ENCODE measurements around the gene ZNF396.

The ZNF396 gene

DNA sequence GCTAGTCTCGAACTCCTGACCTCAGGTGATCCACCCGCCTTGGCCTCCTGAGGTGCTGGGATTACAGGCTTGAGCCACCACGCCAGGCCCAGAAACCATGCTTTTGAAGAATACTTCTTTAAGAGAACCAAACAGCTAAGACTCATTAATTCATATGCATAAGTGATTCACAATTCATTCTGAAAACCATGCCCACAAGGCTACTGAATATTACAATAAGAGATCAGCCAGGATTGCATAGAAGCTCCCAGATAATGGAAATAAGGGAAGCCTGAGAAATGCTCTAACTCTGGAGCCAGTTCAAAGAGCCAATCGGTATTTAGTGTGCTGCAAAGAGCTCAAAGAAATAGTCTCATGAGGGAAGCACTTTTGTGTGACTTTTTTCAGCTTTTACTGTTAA is 2.4 kb downstream of the ZNF396 start:
- intact Hi-C loops (cut with DNase I; ENCODE audit: low total_unique reads), result no loop called here
- Histone ChIP-seq H3K36me3 (peaks cover 0 to 3% (median 0%) of the 10 kb centered on the region in 3 donors), H3K27ac (no peak overlapping the region), H3K4me3 (no peak overlapping the region), H3K4me1 (peaks cover 0 to 18% (median 7%) of the 10 kb centered on the region in 4 donors), H3K9me3 (no peaks in the 10 kb centered on the region), H3K27me3 (no peaks in the 10 kb centered on the region)
- TF ChIP-seq CTCF (IDR thresholded peaks at IDR 0.05), result no peak
- DNase-seq, result no peak

- no peak for DNase-seq
- no peak overlapping the region for H3K27ac ChIP-seq
- no peaks in the 10 kb centered on the region for H3K9me3 ChIP-seq
- peaks cover 0 to 5% (median 2%) of the 10 kb centered on the region in 4 donors for H3K4me1 ChIP-seq
- peaks cover 0 to 13% (median 4%) of the 10 kb centered on the region in 3 donors for H3K36me3 ChIP-seq
- TF ChIP-seq CTCF (IDR thresholded peaks at IDR 0.05), result no peak
- intact Hi-C loops (cut with DNase I; ENCODE audit: low total_unique reads), result no loop called here
- no peaks in the 10 kb centered on the region for H3K27me3 ChIP-seq
- no peak overlapping the region for H3K4me3 ChIP-seq
Measured at GRCh38 chr18:35371412-35372195, 5.5 kb downstream of the ZNF396 start.

GRCh38 chr18:35369126-35369525 is 8.0 kb downstream of the ZNF396 start:
- TF ChIP-seq CTCF (IDR thresholded peaks at IDR 0.05), result no peak
- Histone ChIP-seq H3K4me3 (no peak overlapping the region), H3K9me3 (no peaks in the 10 kb centered on the region), H3K27ac (no peak overlapping the region), H3K36me3 (peaks cover 0 to 13% (median 4%) of the 10 kb centered on the region in 3 donors), H3K27me3 (no peaks in the 10 kb centered on the region), H3K4me1 (no peaks in the 10 kb centered on the region)
- intact Hi-C loops (cut with DNase I; ENCODE audit: low total_unique reads), result no loop called here
- DNase-seq, result no peak

DNA sequence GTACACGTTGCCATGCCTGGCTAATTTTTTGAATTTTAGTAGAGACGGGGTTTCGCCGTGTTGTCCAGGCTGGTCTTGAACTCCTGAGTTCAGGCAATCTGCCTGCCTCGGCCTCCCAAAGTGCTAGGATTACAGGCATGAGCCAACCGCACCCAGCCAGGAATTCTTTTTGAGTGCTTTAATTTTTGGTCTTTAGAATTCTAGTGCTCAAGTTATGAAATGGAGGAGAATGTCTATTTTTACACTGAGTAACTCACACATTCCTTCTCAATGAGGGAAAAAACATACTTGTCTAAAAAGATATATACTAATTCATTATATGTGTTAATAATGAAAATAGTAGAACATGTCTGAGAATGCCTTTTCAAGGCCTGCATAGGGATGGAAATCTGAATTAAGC is 8.5 kb downstream of the ZNF396 start:
- intact Hi-C loops (cut with DNase I; ENCODE audit: low total_unique reads), result no loop called here
- no peak for DNase-seq
- Histone ChIP-seq H3K36me3 (peaks cover 0 to 13% (median 4%) of the 10 kb centered on the region in 3 donors), H3K27ac (no peak overlapping the region), H3K9me3 (no peaks in the 10 kb centered on the region), H3K4me1 (no peaks in the 10 kb centered on the region), H3K27me3 (no peaks in the 10 kb centered on the region), H3K4me3 (no peak overlapping the region)
- TF ChIP-seq CTCF (IDR thresholded peaks at IDR 0.05), result no peak

DNA sequence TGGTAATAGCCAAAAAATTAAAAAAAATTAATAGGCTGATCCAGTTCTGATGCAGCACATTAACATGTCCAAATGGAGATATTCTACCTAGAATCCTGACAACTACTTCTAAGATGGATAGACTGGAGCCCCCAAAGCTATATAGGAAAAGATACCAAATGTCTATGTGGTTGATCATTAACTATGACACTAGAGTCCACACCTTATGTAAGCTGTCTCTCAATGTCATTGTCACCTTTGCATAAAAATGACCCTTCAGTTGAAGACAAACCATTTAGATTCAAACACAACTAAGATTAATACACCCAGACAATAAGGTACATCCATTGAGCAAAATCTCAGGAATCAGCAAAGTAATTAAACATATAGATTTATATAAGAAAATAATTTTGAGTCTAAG is 14.6 kb downstream of the ZNF396 start:
- DNase-seq, result no peak
- intact Hi-C loops (cut with DNase I; ENCODE audit: low total_unique reads), result no loop called here

More for the DNA sequence above, 14.6 kb downstream of the ZNF396 start:
- Histone ChIP-seq H3K27ac (no peak overlapping the region), H3K27me3 (no peaks in the 10 kb centered on the region), H3K4me3 (no peak overlapping the region), H3K4me1 (no peaks in the 10 kb centered on the region), H3K36me3 (no peaks in the 10 kb centered on the region), H3K9me3 (no peaks in the 10 kb centered on the region)
- TF ChIP-seq CTCF (IDR thresholded peaks at IDR 0.05), result no peak

Data from tibial artery (tissue), 4 donors.